Measurements from ENCODE around the gene KRTAP10-9. TPM values are rescaled to one million over a fixed set of nuclear protein-coding genes. Genes with fewer than 3 reads are reported as not detected.

The KRTAP10-9 gene
- total RNA-seq, 2 experiments from 2014 or later = not detected

- Mint-ChIP-seq H3K27me3 (no peaks in the 10 kb centered on the region), H3K4me3 (no peak overlapping the region)
- no peak for TF ChIP-seq CTCF (IDR thresholded peaks at IDR 0.05)
These were observed 12.7 kb upstream of the KRTAP10-9 start for GRCh38 chr21:44614161-44614631.

GRCh38 chr21:44614961-44615391, 11.9 kb upstream of the KRTAP10-9 start:
- ATAC-seq (ENCODE audit: poor library complexity) = no peak
- H3K27me3 ChIP-seq (ENCODE audit: control insufficient read depth in 1 of 2, insufficient read depth in 2 of 2, low read length in 2 of 2) = no peaks in the 10 kb centered on the region
- POLR2A ChIA-PET = no interaction called here
- Mint-ChIP-seq H3K36me3 (ENCODE audit: low read depth) (peaks cover 15% of the 10 kb centered on the region), H3K27me3 (no peaks in the 10 kb centered on the region), H3K4me1 (ENCODE audit: low read depth) (peaks cover 44% of the 10 kb centered on the region), H3K27ac (peak overlapping the region; percentile 38), H3K4me3 (no peak overlapping the region), H3K9me3 (peaks cover 10% of the 10 kb centered on the region)
- H3K4me3 ChIP-seq (ENCODE audit: low read length) = no peak overlapping the region
- no peak for DNase-seq
- no peaks in the 10 kb centered on the region for H3K36me3 ChIP-seq (ENCODE audit: insufficient read depth, low read length)
- H3K27ac ChIP-seq (ENCODE audit: low read depth in 1 of 2, low read length in 2 of 2) = no peak overlapping the region
- CTCF ChIA-PET = no interaction called here
- no peak for TF ChIP-seq CTCF (IDR thresholded peaks at IDR 0.05)
- peaks cover 22 to 25% of the 10 kb centered on the region in 2 experiments for H3K9me3 ChIP-seq (ENCODE audit: control insufficient read depth in 1 of 2, insufficient read depth in 1 of 2, low read length in 2 of 2)
- H3K4me1 ChIP-seq (ENCODE audit: insufficient read depth, low read length) = peaks cover 42% of the 10 kb centered on the region
- intact Hi-C loops (cut with DNase I, micrococcal nuclease) = loop anchor here (5.0 to 10.0 kb wide), 3 partner anchors 37 to 107 kb away; partner anchors contain the start of genes KRTAP10-1 (in 1 of the 2) and KRTAP12-4 (in 1 of the 2)

More at GRCh38 chr21:44614161-44614631, 12.7 kb upstream of the KRTAP10-9 start:
- H3K4me3 ChIP-seq (ENCODE audit: low read length) = no peak overlapping the region
- no peaks in the 10 kb centered on the region for H3K36me3 ChIP-seq (ENCODE audit: insufficient read depth, low read length)
- ATAC-seq (ENCODE audit: poor library complexity) (no peak), DNase-seq (no peak)
- H3K27me3 ChIP-seq (ENCODE audit: control insufficient read depth in 1 of 2, insufficient read depth in 2 of 2, low read length in 2 of 2) = no peaks in the 10 kb centered on the region
- no peak overlapping the region for H3K27ac ChIP-seq (ENCODE audit: low read depth in 1 of 2, low read length in 2 of 2)
- Mint-ChIP-seq H3K36me3 (ENCODE audit: low read depth) (peaks cover 8% of the 10 kb centered on the region), H3K27ac (peak overlapping the region; percentile 38), H3K4me1 (ENCODE audit: low read depth) (peaks cover 36% of the 10 kb centered on the region), H3K9me3 (peaks cover 9% of the 10 kb centered on the region)
- ChIA-PET CTCF (no interaction called here), POLR2A (no interaction called here)
- H3K9me3 ChIP-seq (ENCODE audit: control insufficient read depth in 1 of 2, insufficient read depth in 1 of 2, low read length in 2 of 2) = peaks cover 22 to 27% of the 10 kb centered on the region in 2 experiments
- peaks cover 37% of the 10 kb centered on the region for H3K4me1 ChIP-seq (ENCODE audit: insufficient read depth, low read length)
- intact Hi-C loops (cut with DNase I, micrococcal nuclease) = loop anchor here in 1 of 2 experiments (10.0 kb wide), 1 partner anchor 69 kb away; the partner anchor contains the start of gene KRTAP10-1

- ChIA-PET POLR2A (no interaction called here), CTCF (no interaction called here)
- no peak overlapping the region for H3K27ac ChIP-seq (ENCODE audit: low read depth in 1 of 2, low read length in 2 of 2)
- no peaks in the 10 kb centered on the region for H3K27me3 ChIP-seq (ENCODE audit: control insufficient read depth in 1 of 2, insufficient read depth in 2 of 2, low read length in 2 of 2)
- H3K4me1 ChIP-seq (ENCODE audit: insufficient read depth, low read length) = peaks cover 42% of the 10 kb centered on the region
- intact Hi-C loops (cut with DNase I, micrococcal nuclease) = loop anchor here (5.0 to 10.0 kb wide), 3 partner anchors 37 to 107 kb away; partner anchors contain the start of genes KRTAP10-1 (in 1 of the 2) and KRTAP12-4 (in 1 of the 2)
- Mint-ChIP-seq H3K9me3 (peaks cover 12% of the 10 kb centered on the region), H3K4me3 (no peak overlapping the region), H3K36me3 (ENCODE audit: low read depth) (peaks cover 19% of the 10 kb centered on the region), H3K27me3 (no peaks in the 10 kb centered on the region), H3K4me1 (ENCODE audit: low read depth) (peaks cover 48% of the 10 kb centered on the region), H3K27ac (no peak overlapping the region)
- no peaks in the 10 kb centered on the region for H3K36me3 ChIP-seq (ENCODE audit: insufficient read depth, low read length)
- H3K9me3 ChIP-seq (ENCODE audit: control insufficient read depth in 1 of 2, insufficient read depth in 1 of 2, low read length in 2 of 2) = peaks cover 20 to 21% of the 10 kb centered on the region in 2 experiments
- H3K4me3 ChIP-seq (ENCODE audit: low read length) = no peak overlapping the region
- no peak for DNase-seq
- no peak for TF ChIP-seq CTCF (IDR thresholded peaks at IDR 0.05)
- ATAC-seq (ENCODE audit: poor library complexity) = no peak
These were observed 11.4 kb upstream of the KRTAP10-9 start for GRCh38 chr21:44615466-44615865.
